Measurements from ENCODE around the gene TARS1. TPM values are rescaled to one million over a fixed set of nuclear protein-coding genes. Genes with fewer than 3 reads are reported as not detected.

The TARS1 gene
- total and polyA plus RNA-seq, 3 donors from 2014 or later: 36.7 to 51.1 (median 40.5) TPM

DNA sequence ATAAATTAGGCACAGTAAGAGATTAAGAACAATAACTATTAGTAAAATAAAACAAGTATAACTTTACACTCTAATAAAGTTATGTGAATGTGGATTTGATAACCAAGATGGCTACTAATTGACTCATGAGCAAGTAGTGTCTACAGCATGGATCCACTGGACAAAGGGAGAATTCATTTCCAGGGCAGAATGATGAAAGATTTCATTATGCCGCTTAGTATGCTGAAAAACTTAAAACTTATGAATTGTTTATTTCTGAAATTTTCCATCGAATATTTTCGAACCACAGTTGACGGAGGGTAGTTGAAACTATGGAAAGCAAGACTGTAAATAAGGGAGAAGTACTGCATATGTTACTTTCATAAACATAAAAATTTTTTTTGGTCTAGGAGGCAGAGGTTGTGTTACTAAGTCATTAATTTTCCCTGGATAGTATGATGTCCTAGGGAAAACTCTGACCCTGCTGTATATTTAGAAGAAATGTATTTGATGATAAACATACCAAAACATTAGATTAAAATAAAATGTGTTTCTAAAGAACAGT lies 24.9 kb upstream of the TARS1 start:
- H3K27me3 ChIP-seq: no peaks in the 10 kb centered on the region
- TF ChIP-seq CTCF (IDR thresholded peaks at IDR 0.05): no peak
- no peak for TF ChIP-seq POLR2A (IDR thresholded peaks at IDR 0.05)
- no peaks in the 10 kb centered on the region for H3K9me3 ChIP-seq
- H3K4me1 ChIP-seq: no peaks in the 10 kb centered on the region
- H3K4me3 ChIP-seq: no peak overlapping the region
- H3K36me3 ChIP-seq (ENCODE audit: low read depth, missing control alignments): no peaks in the 10 kb centered on the region
- intact Hi-C loops (cut with DNase I; ENCODE audit: low total_unique reads): no loop called here
- DNase-seq: no peak
- 85% methylated on average over 4 of the region's 4 CpGs for WGBS, 2 donors
- no peak overlapping the region for H3K27ac ChIP-seq

DNA sequence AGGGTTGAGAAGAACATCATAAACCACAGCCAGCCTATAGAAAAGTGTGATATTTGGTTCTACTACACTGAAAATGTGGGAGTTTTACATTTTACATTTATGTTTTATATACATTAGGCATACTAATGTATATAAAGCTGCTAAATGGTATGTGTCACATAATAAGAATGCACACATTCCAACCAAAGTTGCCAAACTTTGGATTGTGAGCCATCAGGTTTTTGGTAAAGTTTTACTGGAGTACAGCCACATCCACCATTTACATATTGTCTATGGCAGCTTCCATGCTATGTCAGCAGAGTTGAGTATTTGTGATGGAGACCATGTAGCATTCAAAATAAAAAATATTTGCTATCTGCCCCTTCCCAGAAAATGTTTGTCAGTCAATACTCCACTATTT lies 23.1 kb upstream of the TARS1 start:
- no peaks in the 10 kb centered on the region for H3K27me3 ChIP-seq
- TF ChIP-seq POLR2A (IDR thresholded peaks at IDR 0.05) (no peak), CTCF (IDR thresholded peaks at IDR 0.05) (no peak)
- no peak for DNase-seq

GRCh38 chr5:33420946-33421345 lies 19.8 kb upstream of the TARS1 start:
- TF ChIP-seq POLR2A (IDR thresholded peaks at IDR 0.05): no peak
- no peak overlapping the region for H3K27ac ChIP-seq
- peak; percentile 38 for DNase-seq
- H3K4me3 ChIP-seq: no peak overlapping the region
- H3K36me3 ChIP-seq (ENCODE audit: low read depth, missing control alignments): no peaks in the 10 kb centered on the region
- intact Hi-C loops (cut with DNase I; ENCODE audit: low total_unique reads): no loop called here
- no peaks in the 10 kb centered on the region for H3K27me3 ChIP-seq
- no peaks in the 10 kb centered on the region for H3K4me1 ChIP-seq
- no peaks in the 10 kb centered on the region for H3K9me3 ChIP-seq
- 54 to 70% methylated on average over 5 of the region's 5 CpGs for WGBS, 2 donors

More for the DNA sequence above, 23.1 kb upstream of the TARS1 start:
- Histone ChIP-seq H3K27ac (no peak overlapping the region), H3K4me1 (no peaks in the 10 kb centered on the region), H3K4me3 (no peak overlapping the region), H3K9me3 (no peaks in the 10 kb centered on the region), H3K36me3 (ENCODE audit: low read depth, missing control alignments) (no peaks in the 10 kb centered on the region)
- intact Hi-C loops (cut with DNase I; ENCODE audit: low total_unique reads): no loop called here

- Histone ChIP-seq H3K4me1 (no peaks in the 10 kb centered on the region), H3K36me3 (ENCODE audit: low read depth, missing control alignments) (no peaks in the 10 kb centered on the region), H3K9me3 (no peaks in the 10 kb centered on the region), H3K4me3 (no peak overlapping the region), H3K27ac (no peak overlapping the region), H3K27me3 (no peaks in the 10 kb centered on the region)
- intact Hi-C loops (cut with DNase I; ENCODE audit: low total_unique reads): no loop called here
- WGBS, 2 donors: 64 to 73% methylated on average over 2 of the region's 2 CpGs
- no peak for DNase-seq
- no peak for TF ChIP-seq POLR2A (IDR thresholded peaks at IDR 0.05)
- TF ChIP-seq CTCF (IDR thresholded peaks at IDR 0.05): no peak
Measured at GRCh38 chr5:33422191-33422590, 18.6 kb upstream of the TARS1 start.

DNA sequence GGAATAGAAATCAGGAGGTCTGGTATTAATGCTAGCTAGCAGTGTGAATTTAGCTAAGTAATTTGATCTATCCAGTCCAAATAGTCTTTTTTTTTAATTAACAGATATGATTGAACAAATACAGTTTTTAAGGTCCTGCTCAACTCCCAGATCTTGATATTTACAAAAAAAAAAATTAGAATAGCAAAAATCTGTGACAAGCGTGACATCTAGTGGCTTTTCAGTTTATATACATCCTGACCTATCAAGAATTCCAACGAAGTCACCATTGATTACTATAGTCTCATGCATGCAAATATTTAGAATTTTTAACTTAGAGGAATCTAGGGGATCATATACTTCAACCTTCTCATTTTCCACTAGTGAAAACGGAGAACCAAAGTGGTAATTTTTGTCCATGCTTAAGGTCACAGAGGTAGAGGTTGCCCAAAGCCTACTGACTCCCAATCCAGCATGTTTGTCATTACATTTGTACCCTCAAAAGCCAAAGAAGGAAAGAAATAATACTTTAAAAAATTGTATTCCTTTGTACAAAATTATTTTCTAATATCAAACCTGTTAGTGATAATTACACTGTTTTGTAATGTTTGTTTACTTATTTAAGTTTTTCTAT lies 17.6 kb upstream of the TARS1 start:
- Histone ChIP-seq H3K4me3 (no peak overlapping the region), H3K36me3 (ENCODE audit: low read depth, missing control alignments) (no peaks in the 10 kb centered on the region), H3K27ac (no peak overlapping the region), H3K27me3 (no peaks in the 10 kb centered on the region), H3K9me3 (no peaks in the 10 kb centered on the region), H3K4me1 (no peaks in the 10 kb centered on the region)
- DNase-seq: no peak
- TF ChIP-seq CTCF (IDR thresholded peaks at IDR 0.05) (peak in 1 of 3 experiments; percentile 5), POLR2A (IDR thresholded peaks at IDR 0.05) (no peak)
- intact Hi-C loops (cut with DNase I; ENCODE audit: low total_unique reads): no loop called here
- 37 to 43% methylated on average over 3 of the region's 3 CpGs for WGBS, 2 donors
